GM19025 (cell line): ENCODE measurements around the gene ANKRD30BL.
"Not testable (repeated sequence)": the region's sequence is repeated elsewhere in the genome, so short reads cannot be mapped to it uniquely, and the experiment has no call there.

ENCODE experiments used
- ATAC-seq: cut with Tn5 transposase; IDR thresholded peaks from one replicate; pipeline ENCODE4 v1.9.1; 2021; ENCODE audit warnings: mild to moderate bottlenecking, low read depth, moderate library complexity; ENCODE audit not compliant: unreplicated experiment

ANKRD30BL gene

DNA sequence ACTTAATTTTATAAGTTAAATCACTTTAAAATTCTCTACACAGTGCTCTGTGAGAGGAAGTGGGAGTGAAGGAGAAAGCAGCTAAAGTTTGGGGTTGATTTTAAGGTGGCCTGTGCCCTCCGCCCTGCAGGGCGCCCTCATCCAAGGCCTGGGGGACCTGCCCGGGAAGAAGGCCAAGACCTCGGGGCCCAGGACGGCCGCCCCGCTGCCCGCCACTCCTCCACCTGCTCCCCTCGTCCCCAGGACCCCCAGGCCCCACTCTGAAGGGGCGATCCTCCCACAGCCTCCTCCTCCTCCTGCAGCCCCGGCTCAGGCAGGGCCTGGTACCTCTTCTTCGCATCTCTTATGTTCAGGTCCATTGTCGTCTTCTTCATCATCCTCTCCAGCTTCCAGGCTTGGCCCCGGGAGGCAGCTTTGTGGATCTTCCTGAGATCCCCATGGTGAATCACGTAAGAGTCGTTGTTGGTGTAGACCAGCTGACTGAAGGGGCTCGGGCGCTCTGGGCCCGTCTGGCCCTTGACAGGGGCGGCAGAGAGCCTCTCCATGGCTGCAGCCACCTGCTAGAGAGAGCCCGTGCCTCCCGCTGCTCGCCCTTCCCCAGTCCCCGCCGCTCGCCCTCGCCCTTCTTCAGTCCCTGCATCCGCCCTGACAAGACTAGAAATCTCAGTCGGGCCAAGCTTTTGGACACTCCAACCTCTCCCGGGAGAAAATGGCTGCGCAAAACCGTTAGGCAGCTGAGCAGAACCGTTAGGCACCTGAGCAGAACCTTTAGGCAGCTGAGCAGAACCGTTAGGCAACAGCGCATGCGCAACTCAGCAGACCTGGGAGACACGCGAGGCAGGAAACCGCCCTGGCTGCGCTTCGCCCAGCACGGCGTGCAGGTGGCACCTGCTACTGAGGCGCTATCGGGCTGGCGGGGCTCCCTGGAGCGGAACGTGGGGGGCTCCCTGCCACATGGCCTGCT, at the start of gene ANKRD30BL:
ANKRD30BL (minus strand) TSS at position 792 of the 964 bp plus-strand sequence; CDS start at position 545, 247 bp downstream.
- not testable (repeated sequence) for ATAC-seq

DNA sequence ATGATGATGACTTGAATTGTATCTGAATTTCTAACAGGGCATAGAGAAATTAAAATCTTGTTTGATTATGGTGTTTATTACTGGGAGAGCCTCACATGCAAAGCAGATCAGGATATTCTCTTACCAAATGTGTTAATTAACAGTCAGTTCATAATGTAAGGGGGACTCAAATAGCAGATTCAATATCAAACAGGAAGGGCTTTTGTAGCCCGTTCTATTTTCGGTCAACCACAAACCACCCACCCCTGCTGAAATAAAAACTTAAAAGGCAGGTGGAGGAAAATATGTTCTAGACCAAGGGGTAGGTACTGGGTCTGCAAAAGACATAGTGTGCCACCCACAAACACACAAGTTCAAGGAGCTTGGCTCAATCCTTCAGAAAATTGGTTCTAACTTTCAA, 41.1 kb upstream of the ANKRD30BL start:
- ATAC-seq, result not testable (repeated sequence)

- ATAC-seq, result not testable (repeated sequence)
Observed at GRCh38 chr2:132192854-132193253, 31.1 kb upstream of the ANKRD30BL start.

DNA sequence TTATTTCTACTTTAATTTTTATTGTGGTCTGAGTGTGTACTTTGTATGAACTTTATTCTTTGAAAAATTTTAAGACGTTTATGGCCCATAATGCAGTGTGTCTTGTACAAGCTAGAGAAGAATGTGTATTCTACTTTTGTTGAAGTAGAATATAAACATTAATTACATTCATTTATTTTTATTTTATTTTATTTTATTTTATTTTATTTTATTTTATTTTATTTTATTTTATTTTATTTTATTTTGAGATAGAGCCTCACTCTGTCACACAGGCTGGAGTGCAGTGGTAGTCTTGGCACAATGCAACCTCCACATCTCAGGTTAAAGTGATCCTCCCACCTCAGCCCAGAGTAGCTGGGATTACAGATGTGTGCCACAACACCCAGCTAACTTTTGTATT, 5.3 kb upstream of the ANKRD30BL start:
- ATAC-seq, result not testable (repeated sequence)

- not testable (repeated sequence) for ATAC-seq
Observed at GRCh38 chr2:132162125-132162660, 441 bp upstream of the ANKRD30BL start.

DNA sequence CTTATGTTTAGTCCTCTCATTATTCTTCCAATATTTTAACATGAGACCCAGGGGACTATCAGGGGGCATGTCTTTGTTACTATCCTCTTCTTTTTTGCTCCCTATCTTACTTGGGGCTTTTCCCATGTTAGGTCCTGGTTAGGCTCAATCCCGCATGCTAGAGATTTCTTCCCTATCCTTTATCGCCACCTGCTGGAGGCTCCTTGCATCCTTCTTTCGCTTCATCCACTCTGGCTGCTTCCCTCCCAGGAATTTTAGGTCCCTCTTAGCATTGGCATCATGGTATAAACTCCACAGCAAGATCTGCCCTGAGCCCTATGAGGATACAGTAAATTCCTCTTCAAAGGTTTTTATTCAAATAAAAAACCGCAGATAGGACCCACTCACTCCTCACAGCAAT, 15.0 kb downstream of the ANKRD30BL start:
- not testable (repeated sequence) for ATAC-seq
